K562 (cell line): ENCODE measurements around the gene LIN28B.
A peak's percentile ranks its signal among the peaks of the same experiment; 100 is the strongest.

Experiments
- BACH1 ChIP-seq: fragments of 200-800 bp; sonication (Bioruptor generic); IDR thresholded peaks from 2 replicates; pipeline ENCODE4 v1.6.1; 2016; ENCODE audit warnings: missing genetic modification characterization, missing compliant biosample characterization
- ETV6 ChIP-seq, 3 experiments: fragments of 150-350 bp in 1 of 3; sonication (generic) in 1 of 3; formaldehyde crosslinking in 1 of 3; IDR thresholded peaks; 2 replicates each; pipeline versions ENCODE4 v1.6.1 to v1.8.0; 2014 to 2022; ENCODE audit warnings: borderline replicate concordance in 2 of 3, low read depth in 2 of 3, antibody characterized with exemption in 1 of 3, low read length in 1 of 3, mild to moderate bottlenecking in 1 of 3, missing genetic modification reagents in 1 of 3
- EZH2 ChIP-seq: IDR thresholded peaks from 2 replicates; pipeline ENCODE4 v1.6.1; 2012; ENCODE audit warnings: low read depth, mild to moderate bottlenecking, inconsistent platforms, low read length, borderline replicate concordance
- FOXJ3 ChIP-seq: sonication (generic); formaldehyde crosslinking; IDR thresholded peaks from 2 replicates; pipeline ENCODE4 v1.4.0; 2020; ENCODE audit warnings: mild to moderate bottlenecking, missing genetic modification reagents
- GATA2 ChIP-seq: sonication (generic); formaldehyde crosslinking; IDR thresholded peaks from 2 replicates; pipeline ENCODE4 v1.4.0; 2020; ENCODE audit warnings: mild to moderate bottlenecking, missing genetic modification reagents
- NRF1 ChIP-seq, 2 experiments: fragments of 450-650 bp; IDR thresholded peaks in 1 of 2; conservative IDR thresholded peaks in 1 of 2; 2 replicates each; pipeline ENCODE4 v1.6.1; 2014; ENCODE audit warnings: mild to moderate bottlenecking in 2 of 2
- POLR2A ChIP-seq: fragments of 450-650 bp; conservative IDR thresholded peaks from 2 replicates; pipeline ENCODE4 v1.6.1; 2016
- POLR2AphosphoS5 ChIP-seq: IDR thresholded peaks from 2 replicates; pipeline ENCODE4 v1.6.1; 2011; ENCODE audit warnings: mild to moderate bottlenecking, low read depth, low read length, moderate library complexity; ENCODE audit not compliant: control insufficient read depth, insufficient read depth
- TBP ChIP-seq: optimal IDR thresholded peaks from 2 replicates; pipeline ENCODE3; 2011; ENCODE audit warnings: low read depth, low read length, improper control_type of control experiment
- ZSCAN29 ChIP-seq: fragments of 450-650 bp; IDR thresholded peaks from 2 replicates; pipeline ENCODE4 v1.6.1; 2017
- TF ChIP-seq, protein P1 (sequence below): IDR thresholded peaks from 2 replicates; pipeline ENCODE4 v1.6.1; 2014; ENCODE audit warnings: antibody characterized with exemption
- TF ChIP-seq, protein P2 (sequence below): sonication (generic); formaldehyde crosslinking; IDR thresholded peaks from 2 replicates; pipeline ENCODE4 v1.8.0; 2022; ENCODE audit warnings: missing genetic modification reagents, mild to moderate bottlenecking, moderate library complexity, borderline replicate concordance
- TF ChIP-seq, protein P3 (sequence below), 3 experiments: IDR thresholded peaks in 2 of 3; conservative IDR thresholded peaks in 1 of 3; 2 replicates each; pipeline ENCODE4 v1.5.1; 2011 to 2012; ENCODE audit warnings: low read length in 3 of 3, mild to moderate bottlenecking in 3 of 3, control low read depth in 2 of 3, improper control_type of control experiment in 1 of 3, inconsistent platforms in 1 of 3, low read depth in 1 of 3, mixed read lengths in 1 of 3, moderate library complexity in 1 of 3; ENCODE audit not compliant: insufficient read depth in 2 of 3
- TF ChIP-seq, protein P4 (sequence below): sonication (generic); formaldehyde crosslinking; IDR thresholded peaks from 2 replicates; pipeline ENCODE4 v1.9.0; 2022; ENCODE audit warnings: mild to moderate bottlenecking, missing genetic modification reagents

DNA sequence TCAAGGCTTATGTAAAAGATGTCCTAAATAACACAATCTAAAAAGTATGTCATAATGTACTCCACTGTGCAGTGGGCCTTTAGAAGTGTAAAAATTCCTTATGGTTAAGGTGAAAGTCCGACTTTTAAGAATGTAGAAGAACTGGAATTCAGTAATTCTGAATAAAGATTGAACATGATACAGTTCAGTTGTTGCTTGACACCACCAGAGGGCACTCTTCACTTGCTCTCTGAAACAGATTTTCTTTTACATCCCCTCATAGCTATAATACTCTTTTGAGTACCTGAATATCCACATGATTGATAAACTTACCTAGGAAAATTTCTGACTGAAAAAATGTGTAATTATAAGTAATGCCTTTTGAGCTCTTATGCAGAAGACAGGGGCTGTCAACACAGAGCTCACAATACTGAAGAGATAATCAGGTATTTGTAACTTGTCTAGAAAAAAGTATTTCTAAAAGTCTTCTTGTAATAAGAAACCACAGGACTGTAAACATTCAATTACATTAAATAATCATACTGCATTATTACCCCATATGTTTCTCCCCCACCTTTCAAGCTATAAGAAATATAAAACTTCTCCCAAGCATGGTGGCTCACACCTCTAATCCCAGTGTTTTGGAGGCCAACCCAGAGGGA lies 130.8 kb downstream of the LIN28B start:
- TF ChIP-seq FOXJ3 (CRISPR knock-in tag) = no peak
- TF ChIP-seq BACH1 (tag) = no peak
- TF ChIP-seq, protein P1, sequence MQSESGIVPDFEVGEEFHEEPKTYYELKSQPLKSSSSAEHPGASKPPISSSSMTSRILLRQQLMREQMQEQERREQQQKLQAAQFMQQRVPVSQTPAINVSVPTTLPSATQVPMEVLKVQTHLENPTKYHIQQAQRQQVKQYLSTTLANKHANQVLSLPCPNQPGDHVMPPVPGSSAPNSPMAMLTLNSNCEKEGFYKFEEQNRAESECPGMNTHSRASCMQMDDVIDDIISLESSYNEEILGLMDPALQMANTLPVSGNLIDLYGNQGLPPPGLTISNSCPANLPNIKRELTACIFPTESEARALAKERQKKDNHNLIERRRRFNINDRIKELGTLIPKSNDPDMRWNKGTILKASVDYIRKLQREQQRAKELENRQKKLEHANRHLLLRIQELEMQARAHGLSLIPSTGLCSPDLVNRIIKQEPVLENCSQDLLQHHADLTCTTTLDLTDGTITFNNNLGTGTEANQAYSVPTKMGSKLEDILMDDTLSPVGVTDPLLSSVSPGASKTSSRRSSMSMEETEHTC = no peak
- no peak for TF ChIP-seq POLR2AphosphoS5
- TF ChIP-seq, protein P2, sequence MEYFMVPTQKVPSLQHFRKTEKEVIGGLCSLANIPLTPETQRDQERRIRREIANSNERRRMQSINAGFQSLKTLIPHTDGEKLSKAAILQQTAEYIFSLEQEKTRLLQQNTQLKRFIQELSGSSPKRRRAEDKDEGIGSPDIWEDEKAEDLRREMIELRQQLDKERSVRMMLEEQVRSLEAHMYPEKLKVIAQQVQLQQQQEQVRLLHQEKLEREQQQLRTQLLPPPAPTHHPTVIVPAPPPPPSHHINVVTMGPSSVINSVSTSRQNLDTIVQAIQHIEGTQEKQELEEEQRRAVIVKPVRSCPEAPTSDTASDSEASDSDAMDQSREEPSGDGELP (CRISPR knock-in tag) = no peak
- no peak for TF ChIP-seq ETV6 (IDR thresholded peaks at IDR 0.05; ENCODE audit: borderline replicate concordance in 1 of 2, low read depth in 2 of 2, low read length in 1 of 2)
- TF ChIP-seq ETV6 (CRISPR knock-in tag; IDR thresholded peaks at IDR 0.05; ENCODE audit: borderline replicate concordance) = no peak
- TF ChIP-seq, protein P3, sequence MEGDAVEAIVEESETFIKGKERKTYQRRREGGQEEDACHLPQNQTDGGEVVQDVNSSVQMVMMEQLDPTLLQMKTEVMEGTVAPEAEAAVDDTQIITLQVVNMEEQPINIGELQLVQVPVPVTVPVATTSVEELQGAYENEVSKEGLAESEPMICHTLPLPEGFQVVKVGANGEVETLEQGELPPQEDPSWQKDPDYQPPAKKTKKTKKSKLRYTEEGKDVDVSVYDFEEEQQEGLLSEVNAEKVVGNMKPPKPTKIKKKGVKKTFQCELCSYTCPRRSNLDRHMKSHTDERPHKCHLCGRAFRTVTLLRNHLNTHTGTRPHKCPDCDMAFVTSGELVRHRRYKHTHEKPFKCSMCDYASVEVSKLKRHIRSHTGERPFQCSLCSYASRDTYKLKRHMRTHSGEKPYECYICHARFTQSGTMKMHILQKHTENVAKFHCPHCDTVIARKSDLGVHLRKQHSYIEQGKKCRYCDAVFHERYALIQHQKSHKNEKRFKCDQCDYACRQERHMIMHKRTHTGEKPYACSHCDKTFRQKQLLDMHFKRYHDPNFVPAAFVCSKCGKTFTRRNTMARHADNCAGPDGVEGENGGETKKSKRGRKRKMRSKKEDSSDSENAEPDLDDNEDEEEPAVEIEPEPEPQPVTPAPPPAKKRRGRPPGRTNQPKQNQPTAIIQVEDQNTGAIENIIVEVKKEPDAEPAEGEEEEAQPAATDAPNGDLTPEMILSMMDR (IDR thresholded peaks at IDR 0.05 in 2 of 3, conservative IDR thresholded peaks at IDR 0.05 in 1 of 3; ENCODE audit: insufficient read depth in 2 of 3, low read depth in 1 of 3, low read length in 3 of 3) = peak; percentile 46 to 89 (median 66); a peak in 5 of 6 replicates
- TF ChIP-seq, protein P4, sequence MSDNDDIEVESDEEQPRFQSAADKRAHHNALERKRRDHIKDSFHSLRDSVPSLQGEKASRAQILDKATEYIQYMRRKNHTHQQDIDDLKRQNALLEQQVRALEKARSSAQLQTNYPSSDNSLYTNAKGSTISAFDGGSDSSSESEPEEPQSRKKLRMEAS (CRISPR knock-in tag) = no peak
- no peak for TF ChIP-seq ZSCAN29
- TF ChIP-seq TBP = no peak
- TF ChIP-seq EZH2 = no peak
- no peak for TF ChIP-seq GATA2 (CRISPR knock-in tag)
- TF ChIP-seq POLR2A = no peak
- TF ChIP-seq NRF1 (conservative IDR thresholded peaks at IDR 0.05 in 1 of 2, IDR thresholded peaks at IDR 0.05 in 1 of 2) = no peak
